Astrocyte of the cerebellum (primary cell): ENCODE results near the gene DHX58.

Experiments
- DNase-seq: peaks from one replicate; pipeline ENCODE4 v3.0.0-alpha.2; 2011; ENCODE audit warnings: low read depth
- H3K4me3 ChIP-seq: 2 replicates; pipeline ENCODE4 v1.5.1; 2011; ENCODE audit warnings: mild to moderate bottlenecking, low read depth, low read length, moderate library complexity
- in situ Hi-C: cut with HindIII; loops from 2 replicates; pipeline ENCODE4 v1.10.0; 2017; ENCODE audit warnings: low sequenced_read_pairs
- TF ChIP-seq, protein P1 (sequence below): IDR thresholded peaks from 2 replicates; pipeline ENCODE4 v1.5.1; 2012; ENCODE audit warnings: low read length, low read depth, moderate library complexity, mild to moderate bottlenecking; ENCODE audit errors: missing control alignments

The DHX58 gene

DNA sequence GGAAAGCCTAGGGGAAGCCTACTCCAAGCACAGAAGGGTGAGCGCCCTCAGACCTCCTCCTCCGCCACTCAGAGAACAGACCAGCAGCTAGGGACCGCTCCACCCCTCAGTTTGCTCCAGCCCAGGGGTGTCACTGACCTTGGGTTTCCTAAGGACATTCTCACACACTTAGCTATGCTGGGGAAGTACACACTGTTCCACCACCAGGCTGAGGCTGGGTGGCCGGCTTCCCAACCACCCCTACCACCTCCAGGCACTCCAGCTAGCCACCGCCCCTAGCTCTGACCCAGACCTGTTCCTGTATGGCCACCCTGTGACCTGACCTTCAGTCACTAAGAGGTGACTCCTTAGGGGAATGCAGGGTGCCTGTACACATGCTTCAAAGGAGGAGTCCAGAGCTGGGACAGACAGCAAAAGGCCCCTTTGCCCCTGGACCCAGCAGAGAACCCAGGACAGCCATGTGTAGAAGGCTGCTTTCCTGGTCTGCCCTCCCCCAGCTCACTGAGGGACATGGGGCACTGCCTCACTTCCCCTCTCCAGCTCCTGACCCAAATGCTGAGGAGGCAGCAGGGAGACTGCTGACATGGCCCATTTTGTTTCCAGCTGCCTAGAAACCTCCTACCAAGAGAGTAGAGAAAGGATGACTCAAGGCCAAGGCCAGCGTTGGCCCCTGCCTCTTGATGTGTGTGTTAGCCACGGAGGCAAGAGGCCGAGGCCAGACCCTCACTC is 16.8 kb upstream of the DHX58 start:
- in situ Hi-C loops = no loop called here
- TF ChIP-seq, protein P1, sequence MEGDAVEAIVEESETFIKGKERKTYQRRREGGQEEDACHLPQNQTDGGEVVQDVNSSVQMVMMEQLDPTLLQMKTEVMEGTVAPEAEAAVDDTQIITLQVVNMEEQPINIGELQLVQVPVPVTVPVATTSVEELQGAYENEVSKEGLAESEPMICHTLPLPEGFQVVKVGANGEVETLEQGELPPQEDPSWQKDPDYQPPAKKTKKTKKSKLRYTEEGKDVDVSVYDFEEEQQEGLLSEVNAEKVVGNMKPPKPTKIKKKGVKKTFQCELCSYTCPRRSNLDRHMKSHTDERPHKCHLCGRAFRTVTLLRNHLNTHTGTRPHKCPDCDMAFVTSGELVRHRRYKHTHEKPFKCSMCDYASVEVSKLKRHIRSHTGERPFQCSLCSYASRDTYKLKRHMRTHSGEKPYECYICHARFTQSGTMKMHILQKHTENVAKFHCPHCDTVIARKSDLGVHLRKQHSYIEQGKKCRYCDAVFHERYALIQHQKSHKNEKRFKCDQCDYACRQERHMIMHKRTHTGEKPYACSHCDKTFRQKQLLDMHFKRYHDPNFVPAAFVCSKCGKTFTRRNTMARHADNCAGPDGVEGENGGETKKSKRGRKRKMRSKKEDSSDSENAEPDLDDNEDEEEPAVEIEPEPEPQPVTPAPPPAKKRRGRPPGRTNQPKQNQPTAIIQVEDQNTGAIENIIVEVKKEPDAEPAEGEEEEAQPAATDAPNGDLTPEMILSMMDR = no peak
- no peak for DNase-seq
- H3K4me3 ChIP-seq = no peak overlapping the region

DNA sequence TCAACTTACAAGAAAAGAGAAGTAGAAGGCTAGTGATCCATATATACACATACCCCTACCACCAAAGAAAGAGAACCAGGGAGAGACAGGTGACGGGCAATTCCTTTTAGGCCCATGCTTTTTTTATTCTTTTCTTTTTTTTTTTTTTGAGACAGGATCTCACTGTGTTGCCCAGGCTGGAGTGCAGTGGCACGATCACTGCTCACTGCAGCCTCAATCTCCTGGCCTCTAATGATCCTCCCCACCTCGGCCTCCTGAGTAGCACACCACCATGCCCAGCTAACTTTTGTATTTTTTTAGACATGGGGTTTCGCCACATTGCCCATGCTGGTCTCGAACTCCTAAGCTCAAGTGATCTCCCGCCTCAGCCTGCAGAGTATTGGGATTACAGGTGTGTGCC is 14.9 kb upstream of the DHX58 start:
- in situ Hi-C loops = no loop called here

DNA sequence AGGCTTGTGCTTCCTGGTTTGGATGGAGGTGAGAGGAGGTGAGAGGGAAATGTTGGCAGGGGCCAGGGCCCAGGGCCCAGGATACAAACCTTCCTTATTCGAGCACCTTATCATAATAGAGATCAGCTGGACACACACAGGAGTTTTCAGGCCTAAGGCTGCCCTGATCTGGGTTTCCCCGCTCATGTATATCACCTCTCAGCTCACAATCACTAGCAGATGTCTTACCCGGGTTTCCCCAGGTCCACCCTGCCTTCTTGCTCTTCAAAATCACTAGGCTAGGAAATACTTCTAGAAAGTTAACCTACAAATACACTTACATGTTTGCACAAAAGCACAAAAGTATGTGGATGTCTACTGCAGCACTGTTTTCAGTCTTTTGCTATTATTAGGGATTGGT is 14.3 kb upstream of the DHX58 start:
- TF ChIP-seq, protein P1 = no peak
- in situ Hi-C loops = no loop called here
- no peak overlapping the region for H3K4me3 ChIP-seq
- DNase-seq = no peak

More for the DNA sequence above, 14.9 kb upstream of the DHX58 start:
- TF ChIP-seq, protein P1 = no peak
- no peak for DNase-seq
- no peak overlapping the region for H3K4me3 ChIP-seq

DNA sequence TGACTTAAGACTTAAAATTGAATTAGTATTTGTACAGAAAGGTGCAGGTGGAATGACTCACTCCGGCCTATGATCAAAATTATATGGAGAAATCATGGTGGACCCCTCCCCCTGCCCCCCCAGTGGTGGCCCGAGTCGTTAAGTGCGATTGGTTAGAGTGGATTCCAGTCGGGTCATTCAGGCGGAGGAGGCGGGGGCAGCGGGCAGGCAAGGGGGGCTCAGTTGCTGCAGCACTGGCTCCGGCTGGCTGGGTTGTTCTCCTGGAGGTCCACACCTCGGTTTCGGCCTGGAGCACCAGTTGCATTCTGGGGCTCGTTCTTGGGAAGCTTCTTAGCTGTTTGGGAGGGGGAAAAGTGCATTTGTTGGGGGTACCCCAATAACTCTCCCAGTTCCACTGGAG is 13.1 kb upstream of the DHX58 start:
- H3K4me3 ChIP-seq = no peak overlapping the region
- TF ChIP-seq, protein P1 = no peak
- DNase-seq = no peak
- in situ Hi-C loops = no loop called here

DNA sequence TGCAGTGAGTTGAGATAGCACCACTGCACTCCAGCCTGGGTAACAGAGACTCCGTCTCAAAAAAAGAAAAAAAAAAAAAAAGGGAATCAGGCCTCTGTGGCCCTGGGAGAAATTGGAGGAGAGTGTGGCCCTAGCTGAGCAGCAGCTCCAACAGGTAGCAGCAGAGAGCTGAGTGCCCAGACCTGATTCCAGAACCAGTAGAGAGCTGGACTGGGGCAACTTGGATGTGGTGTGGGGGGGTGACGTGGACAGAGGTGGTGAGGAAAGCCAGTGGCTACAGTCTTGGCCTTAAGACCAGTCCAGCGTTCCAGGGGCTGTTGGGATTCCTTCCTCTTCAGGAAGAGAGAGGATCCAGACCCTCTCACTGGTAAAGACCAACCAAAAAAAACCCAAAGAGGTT is 11.7 kb upstream of the DHX58 start:
- in situ Hi-C loops = no loop called here
- DNase-seq = no peak
- TF ChIP-seq, protein P1 = no peak
- H3K4me3 ChIP-seq = no peak overlapping the region

DNA sequence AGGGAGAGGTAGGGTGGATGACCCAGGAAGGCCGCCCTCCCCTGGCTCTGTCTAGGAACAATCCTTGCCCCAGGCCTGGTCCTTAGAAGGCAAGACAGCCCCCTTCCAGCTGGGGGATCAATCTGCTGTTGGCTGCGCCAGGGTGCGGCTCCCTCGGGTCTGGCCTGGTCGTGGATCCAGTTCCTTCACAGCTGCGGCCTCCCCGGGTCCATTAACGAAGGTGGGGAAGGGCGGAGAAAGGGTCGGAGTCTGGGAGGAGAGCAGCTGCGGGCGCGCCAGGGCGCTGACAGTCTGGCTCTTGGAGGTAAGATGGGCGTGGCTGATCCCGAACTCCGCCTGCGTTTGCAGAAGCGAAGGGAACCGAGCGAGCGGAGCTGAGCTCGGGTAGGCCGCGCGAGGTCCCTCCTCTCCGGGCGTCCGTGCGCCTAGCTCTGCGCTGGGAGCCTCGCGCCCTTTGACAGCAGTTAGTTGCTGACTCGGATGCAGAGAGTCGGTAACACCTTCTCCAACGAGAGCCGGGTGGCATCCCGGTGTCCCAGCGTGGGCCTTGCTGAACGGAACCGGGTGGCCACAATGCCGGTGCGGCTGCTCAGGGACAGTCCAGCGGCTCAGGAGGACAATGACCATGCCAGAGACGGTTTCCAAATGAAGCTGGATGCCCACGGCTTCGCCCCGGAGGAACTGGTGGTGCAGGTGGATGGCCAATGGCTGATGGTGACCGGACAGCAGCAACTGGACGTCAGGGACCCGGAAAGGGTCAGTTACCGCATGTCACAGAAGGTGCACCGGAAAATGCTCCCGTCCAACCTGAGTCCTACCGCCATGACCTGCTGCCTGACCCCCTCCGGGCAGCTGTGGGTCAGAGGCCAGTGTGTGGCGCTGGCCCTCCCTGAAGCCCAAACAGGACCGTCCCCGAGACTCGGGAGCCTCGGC is 10.1 kb upstream of the DHX58 start, which contains the start of gene HSPB9:
Gene HSPB9 (plus strand): TSS at position 434 of the 933 bp plus-strand sequence. CDS start 47 bp downstream, at position 481.
- no peak for DNase-seq
- in situ Hi-C loops = no loop called here
- no peak within 1 kb of the TSS for H3K4me3 ChIP-seq
- TF ChIP-seq, protein P1 = no peak
